CD4-positive, alpha-beta T cell treated with Interleukin-4 for 1 hour (primary cell): ENCODE results near the gene KANSL3.
A peak's percentile ranks its signal among the peaks of the same experiment; 100 is the strongest.
"Not testable (repeated sequence)": the region's sequence is repeated elsewhere in the genome, so short reads cannot be mapped to it uniquely, and the experiment has no call there.

Experiments used
- DNase-seq, 2 donors: peaks; one replicate each; pipeline ENCODE4 v3.0.0-alpha.2; 2020 to 2022

The KANSL3 gene

GRCh38 chr2:96602330-96602823, 35.7 kb downstream of the KANSL3 start:
- peak in 1 of 2 donors; percentile 9 for DNase-seq

GRCh38 chr2:96601382-96602292, 36.5 kb downstream of the KANSL3 start:
- no peak for DNase-seq

- DNase-seq: no peak
Observed at GRCh38 chr2:96599941-96600340, 38.2 kb downstream of the KANSL3 start.

- DNase-seq: no peak
Observed at GRCh38 chr2:96596596-96596995, 41.5 kb downstream of the KANSL3 start.

- DNase-seq: peak in 1 of 2 donors; percentile 41
Observed at GRCh38 chr2:96594691-96595152, 43.4 kb downstream of the KANSL3 start.

GRCh38 chr2:96594282-96594681, 43.8 kb downstream of the KANSL3 start:
- DNase-seq: no peak

- no peak for DNase-seq
Observed at GRCh38 chr2:96591494-96591893, 46.6 kb downstream of the KANSL3 start.

- DNase-seq: no peak
Observed at GRCh38 chr2:96591054-96591453, 47.1 kb downstream of the KANSL3 start.

- DNase-seq: no peak
Observed at GRCh38 chr2:96587843-96588242, 50.3 kb downstream of the KANSL3 start.

- no peak for DNase-seq
Observed at GRCh38 chr2:96584017-96584416, 54.1 kb downstream of the KANSL3 start.

GRCh38 chr2:96580771-96581170, 57.3 kb downstream of the KANSL3 start:
- DNase-seq: no peak

- no peak for DNase-seq
Observed at GRCh38 chr2:96579422-96579821, 58.7 kb downstream of the KANSL3 start.

- no peak for DNase-seq
Observed at GRCh38 chr2:96578731-96579130, 59.4 kb downstream of the KANSL3 start.

- DNase-seq: no peak
Observed at GRCh38 chr2:96577501-96577900, 60.6 kb downstream of the KANSL3 start.

- no peak for DNase-seq
Observed at GRCh38 chr2:96575785-96576456, 62.2 kb downstream of the KANSL3 start.

GRCh38 chr2:96574364-96574763, 63.7 kb downstream of the KANSL3 start:
- no peak for DNase-seq

GRCh38 chr2:96568094-96568493, 70.0 kb downstream of the KANSL3 start:
- no peak for DNase-seq

- DNase-seq: no peak
Observed at GRCh38 chr2:96565111-96565510, 73.0 kb downstream of the KANSL3 start.

- no peak for DNase-seq
Observed at GRCh38 chr2:96564563-96564962, 73.5 kb downstream of the KANSL3 start.

GRCh38 chr2:96564026-96564425, 74.1 kb downstream of the KANSL3 start:
- DNase-seq: no peak

GRCh38 chr2:96558485-96558884, 79.6 kb downstream of the KANSL3 start:
- DNase-seq: no peak

GRCh38 chr2:96558061-96558460, 80.1 kb downstream of the KANSL3 start:
- no peak for DNase-seq

- not testable (repeated sequence) for DNase-seq
Observed at GRCh38 chr2:96557421-96557820, 80.7 kb downstream of the KANSL3 start.
